ENCODE results near the gene UBE2D3.

Gene UBE2D3

DNA sequence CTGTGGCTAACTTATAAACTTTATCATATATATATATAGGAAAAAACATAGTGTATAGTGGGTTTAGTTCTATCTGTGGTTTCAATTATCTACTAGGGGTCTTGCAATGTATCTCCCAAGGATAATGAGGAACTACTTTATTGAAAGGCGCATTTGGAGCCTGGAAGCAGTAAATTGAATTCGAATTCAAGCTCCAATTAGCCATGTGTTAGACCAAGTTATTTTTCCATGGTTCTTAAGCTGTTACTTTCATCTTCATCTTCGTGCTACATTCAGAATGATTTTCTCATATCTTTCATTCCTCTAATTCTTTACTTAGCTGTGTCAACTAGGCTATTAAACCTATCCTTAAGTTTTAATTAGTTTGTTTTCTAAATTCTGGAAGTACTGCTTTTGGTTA is 39.4 kb downstream of the UBE2D3 start:
- no peak for DNase-seq

DNA sequence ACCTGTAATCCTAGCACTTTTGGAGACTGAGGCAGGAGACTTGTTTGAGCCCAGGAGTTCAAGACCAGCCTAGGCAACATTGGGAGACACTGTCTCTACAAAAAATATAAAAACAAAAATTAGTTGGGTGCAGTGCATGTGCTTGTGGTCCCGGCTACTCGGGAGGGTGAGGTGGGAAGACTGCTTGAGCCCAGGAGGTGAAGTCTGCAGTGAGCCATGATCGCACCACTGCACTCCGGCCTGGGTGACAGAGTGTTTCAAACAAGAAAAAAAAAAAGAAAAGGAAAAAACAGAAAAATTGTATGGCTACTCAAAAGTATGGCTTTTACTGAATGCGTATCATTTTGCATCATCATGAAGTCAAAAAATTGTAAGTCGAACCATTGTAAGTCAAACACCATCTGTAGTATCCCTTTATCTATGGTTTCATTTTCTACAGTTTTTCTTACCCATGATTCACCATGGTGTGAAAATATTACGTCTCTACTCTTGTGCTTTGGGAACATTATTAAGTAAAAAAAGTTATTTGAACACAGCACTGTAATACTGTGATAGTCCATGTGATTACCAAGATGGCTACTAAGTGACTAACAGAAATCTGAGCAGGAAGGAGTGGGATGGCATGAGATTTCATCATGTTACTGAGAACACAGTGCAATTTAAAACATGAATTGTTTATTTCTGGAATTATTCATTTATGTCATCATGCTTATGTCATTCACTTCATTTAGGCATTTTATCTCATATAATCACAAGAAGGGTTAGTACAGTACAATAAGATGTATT is 40.1 kb downstream of the UBE2D3 start:
- no peak for DNase-seq

DNA sequence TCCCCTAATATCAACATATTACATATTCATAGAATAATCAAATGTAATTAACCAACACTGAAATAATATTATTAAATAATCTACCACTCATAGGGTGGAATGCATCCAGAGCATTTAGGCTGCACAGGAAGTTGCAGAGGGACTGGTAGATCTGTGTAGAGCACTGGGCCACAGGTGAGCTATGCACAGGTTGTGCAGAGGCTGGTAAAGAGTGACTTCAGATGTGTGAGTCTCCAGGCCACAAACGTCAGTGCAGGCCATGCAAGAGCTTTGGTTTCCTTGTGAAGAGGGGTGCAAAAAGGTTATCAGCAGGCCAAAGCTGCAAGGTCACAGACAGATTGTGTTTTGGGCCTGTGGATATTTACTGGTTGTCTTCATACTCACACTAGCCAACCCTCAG is 41.1 kb downstream of the UBE2D3 start:
- DNase-seq, result no peak

DNA sequence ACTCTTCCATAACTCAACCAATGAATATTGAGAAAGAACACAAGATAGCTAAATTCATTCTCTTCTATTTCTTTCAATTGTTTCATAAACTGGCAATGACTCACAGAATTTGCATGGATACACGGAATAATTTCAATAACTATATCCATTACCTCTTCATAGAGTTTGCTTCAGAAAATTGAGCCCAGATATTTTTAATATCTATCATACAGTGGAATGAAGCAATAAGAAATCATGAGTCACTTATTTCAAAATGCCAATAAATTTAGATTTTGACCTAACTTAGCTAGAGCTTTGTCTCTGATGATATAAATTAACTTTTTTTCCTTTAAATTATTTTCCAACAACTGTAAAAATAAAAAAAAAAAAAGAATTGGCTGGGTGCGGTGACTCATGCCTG is 44.3 kb downstream of the UBE2D3 start:
- no peak for DNase-seq

DNA sequence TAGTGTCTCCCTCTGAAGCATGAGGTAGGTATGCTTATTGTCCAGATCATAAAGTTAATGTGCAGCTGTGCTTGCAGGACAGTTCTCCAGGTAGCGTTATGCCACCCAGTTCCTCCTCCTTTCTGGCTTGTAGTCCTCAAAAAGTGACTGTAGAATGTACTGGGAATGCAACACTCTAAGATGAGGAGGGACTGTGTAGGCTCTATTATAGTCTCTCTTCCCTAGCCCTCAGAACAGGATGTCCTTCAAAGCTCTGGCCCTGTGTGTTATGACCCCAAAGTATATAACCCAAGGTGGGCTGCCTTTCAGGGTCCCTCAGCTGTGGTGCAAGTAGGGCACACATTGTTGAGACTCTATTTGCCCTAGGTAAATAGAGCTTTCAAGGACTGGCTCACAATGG is 45.8 kb downstream of the UBE2D3 start:
- no peak for DNase-seq

DNA sequence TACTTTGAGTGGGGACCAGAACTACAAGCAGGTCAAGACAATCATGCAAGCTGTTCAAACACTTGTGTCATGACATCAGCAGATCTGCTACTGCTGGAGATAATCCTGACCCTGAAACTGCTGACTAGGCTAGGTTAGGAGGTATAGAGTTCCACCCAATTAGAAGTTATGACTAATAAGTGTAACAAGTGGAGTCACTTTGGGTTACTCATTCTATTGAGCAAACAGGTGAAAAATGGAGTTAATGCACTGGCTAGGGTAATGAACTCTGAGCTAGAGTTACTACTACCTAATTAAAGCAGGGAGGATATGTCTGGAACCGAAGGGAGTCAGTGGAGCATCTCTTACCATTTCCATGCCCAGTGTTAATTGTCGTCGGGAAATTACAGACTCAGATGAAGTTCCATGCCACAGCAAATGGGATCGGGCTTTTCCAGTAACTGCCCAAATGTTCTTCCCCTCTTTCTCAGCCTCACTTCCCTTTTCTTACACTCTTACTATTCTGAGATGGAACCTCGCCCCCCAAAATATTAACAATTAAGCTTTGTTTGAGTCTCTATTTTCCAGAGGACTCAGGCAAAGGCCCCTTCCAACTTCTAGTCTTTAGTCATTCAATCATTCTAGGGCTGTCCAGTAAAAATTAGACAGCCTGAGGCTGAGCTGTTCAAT is 46.7 kb downstream of the UBE2D3 start:
- DNase-seq, result no peak

DNA sequence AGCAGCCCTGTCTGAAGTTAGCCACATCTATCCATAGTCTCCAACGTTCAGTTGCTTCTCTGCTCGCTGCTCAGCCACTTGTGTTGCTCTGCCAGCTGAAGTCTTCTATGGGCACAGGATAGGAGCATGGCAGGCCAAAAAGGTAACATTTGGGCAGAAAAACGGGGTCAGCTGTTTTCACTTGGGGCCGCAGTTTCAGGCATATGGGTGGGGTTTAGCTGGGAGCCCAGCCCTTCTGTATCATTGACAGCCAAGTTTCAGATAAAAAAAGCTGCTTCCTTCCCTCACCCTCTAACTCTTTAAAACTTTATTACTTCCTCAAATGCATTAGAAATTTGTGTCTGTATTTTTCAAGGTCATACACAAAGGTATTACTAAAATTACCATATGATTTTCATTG is 48.1 kb downstream of the UBE2D3 start:
- no peak for DNase-seq

DNA sequence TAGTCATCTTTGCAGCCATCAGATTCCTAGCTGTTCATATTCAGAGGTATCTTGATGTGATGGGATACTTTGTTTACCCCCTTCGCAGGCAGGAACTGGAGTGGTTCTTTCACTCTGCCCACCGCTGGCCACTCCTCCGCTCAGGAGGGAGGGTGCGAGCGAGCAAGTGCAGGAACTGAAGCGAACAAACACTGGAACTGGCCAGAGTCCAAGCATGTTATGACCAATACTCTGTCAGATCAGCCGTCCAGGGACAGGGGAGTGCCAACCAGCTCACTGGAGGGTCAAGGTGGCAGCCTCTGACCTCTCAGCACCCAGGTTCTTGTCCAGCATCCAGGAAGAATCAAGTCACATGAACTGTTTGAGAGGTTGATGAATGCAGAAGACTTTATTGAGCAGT is 48.6 kb downstream of the UBE2D3 start:
- DNase-seq, result no peak

DNA sequence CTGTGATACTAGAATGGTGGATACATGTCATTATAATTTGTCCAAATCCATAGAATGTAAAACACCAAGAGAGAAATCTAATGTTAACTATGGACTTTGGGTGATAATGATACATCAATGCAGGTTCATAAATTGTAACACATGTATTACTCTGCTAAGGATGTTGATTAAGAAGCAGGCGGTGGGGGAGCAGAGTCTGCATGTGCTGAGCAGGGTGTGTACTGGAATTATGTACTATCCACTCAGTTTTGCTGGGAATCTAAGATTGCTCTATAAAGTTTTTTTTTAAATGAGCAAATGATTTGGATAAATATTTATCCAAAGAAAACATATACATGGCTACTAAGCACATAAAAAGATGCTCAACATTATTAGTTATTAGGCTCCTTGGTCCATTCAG is 51.5 kb downstream of the UBE2D3 start:
- no peak for DNase-seq

DNA sequence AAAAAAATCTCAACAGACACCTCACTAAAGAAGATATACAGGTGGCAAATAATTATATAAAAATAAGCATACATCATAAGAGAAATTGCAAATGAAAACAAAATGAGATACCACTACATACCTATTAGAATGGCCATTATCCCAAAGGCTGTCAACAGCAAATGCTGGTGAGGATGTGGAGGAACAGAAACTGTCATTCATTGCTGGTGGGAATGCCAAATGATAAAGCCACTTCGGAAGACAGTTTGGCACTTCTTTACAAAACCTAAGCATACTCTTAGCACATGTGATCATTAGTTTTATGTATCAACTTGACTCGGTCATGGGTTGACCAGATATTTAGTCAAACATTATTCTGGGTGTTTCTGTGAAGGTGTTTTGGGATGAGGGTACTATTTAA is 53.1 kb downstream of the UBE2D3 start:
- DNase-seq, result no peak

DNA sequence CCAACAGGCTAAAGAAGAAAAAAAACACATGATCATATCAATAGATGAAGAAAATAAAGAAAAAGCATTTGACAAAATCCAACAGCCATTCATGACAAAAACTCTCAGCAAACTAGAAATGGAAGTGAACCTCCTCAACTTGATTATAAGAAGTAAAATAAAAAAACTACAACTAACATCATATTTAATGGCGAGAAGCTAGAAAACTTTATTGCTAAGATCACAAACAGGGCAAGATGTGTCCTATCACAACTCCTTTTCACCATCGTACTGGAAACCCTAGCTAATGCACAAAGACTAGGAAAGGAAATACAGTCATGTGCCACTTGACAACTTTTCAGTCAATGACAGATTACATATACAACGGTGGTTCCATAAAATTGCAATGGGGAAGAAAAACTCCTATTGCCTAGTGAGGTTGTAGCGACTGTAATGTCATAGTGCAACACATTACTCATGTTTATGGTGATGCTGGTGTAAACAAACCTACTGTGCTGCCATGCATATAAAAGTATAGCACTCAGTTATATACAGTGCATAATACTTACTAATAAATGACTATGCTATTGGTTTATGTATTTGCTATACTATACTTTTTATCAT is 54.5 kb downstream of the UBE2D3 start:
- DNase-seq, result no peak

DNA sequence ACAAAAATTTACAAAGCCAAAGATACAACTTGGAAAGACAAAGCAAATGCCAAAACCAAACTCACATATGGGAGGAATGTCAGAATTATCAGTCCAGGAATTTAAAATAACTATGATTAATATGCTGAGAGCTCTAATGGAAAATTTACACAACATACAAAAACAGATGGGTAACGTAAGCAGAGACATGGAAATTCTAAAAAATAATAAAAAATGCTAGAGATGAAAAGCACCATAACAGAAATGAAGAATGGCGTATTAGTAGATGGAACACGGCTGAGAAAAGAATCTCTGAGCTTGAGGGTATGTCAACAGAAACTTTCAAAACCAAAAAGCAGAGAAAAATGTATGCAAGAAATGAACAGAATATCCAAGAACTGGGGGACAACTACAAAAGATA is 62.5 kb downstream of the UBE2D3 start:
- no peak for DNase-seq

DNA sequence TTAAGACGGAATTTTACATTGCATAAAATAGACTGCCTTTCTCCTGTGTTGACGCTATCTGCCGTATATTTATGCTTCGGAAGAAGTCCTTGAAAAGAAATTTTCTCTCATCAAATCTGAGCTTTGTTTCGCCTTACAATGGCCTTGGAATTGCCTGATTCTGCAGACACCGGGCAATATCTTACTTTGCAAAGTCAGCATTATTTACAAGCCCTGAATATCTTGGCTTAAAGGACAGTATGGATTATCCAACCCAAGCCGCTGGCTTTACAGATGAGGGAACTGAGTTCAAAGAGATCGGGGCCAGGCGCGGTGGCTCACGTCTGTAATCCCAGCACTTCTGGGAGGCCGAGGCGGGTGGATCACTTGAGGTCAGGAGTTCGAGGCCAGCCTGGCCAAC is 65.4 kb downstream of the UBE2D3 start:
- no peak for DNase-seq

DNA sequence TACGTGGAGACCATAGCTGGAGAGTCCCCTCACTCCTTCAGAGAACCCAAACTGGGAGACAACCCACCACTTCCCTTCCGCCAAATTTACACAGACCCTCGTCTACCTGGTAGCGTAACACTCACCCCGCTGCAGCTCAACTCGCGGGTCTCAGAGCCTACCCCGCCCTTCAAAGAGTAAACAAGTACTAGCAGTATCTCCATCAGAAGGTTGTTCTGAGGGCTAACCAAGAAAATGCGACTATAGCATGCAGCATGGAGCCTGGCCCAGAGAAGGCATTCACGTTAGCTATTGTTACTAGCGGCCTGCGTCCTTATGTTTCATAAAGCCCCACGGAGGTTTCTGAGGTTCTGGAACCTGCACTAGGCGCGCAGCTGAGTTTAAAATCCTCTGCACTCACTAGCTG is 66.1 kb downstream of the UBE2D3 start:
- peak; percentile 39 for DNase-seq

DNA sequence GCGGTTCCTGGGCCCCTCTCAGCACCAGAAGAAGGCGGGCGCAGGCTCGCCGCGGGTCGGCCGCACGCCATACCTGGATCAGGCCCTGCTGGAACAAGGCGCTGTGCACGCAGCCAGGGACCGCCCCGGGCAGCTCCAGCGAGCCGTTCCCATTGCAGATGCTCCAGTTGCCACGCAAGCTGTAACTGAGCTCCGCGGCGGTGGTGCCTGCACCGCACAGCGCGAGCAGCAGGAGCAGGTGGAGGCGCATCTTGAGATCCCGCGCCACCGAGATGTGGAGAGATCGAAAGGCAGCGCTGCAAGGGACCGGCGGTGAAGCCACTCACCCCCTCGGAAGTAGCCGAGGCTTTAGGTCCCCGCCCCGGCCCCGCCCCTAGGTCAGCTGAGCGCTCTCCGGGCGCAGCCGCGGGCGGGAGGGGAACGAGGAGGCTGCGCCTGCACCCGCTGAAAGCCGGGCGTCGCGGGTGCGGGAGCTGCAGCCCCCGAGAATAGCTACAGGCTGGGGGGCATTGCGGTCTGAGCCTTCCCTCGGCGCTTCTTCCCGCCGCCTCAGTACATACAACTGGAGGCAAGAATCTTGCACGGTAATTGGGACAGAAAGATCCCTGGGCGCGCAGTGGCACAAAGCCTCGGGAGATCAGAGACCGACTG is 66.6 kb downstream of the UBE2D3 start, which contains the start of gene MANBA:
MANBA (minus strand) TSS at position 324 of the 651 bp plus-strand sequence; CDS start at position 250, 74 bp downstream.
- DNase-seq, result peak; percentile 93

DNA sequence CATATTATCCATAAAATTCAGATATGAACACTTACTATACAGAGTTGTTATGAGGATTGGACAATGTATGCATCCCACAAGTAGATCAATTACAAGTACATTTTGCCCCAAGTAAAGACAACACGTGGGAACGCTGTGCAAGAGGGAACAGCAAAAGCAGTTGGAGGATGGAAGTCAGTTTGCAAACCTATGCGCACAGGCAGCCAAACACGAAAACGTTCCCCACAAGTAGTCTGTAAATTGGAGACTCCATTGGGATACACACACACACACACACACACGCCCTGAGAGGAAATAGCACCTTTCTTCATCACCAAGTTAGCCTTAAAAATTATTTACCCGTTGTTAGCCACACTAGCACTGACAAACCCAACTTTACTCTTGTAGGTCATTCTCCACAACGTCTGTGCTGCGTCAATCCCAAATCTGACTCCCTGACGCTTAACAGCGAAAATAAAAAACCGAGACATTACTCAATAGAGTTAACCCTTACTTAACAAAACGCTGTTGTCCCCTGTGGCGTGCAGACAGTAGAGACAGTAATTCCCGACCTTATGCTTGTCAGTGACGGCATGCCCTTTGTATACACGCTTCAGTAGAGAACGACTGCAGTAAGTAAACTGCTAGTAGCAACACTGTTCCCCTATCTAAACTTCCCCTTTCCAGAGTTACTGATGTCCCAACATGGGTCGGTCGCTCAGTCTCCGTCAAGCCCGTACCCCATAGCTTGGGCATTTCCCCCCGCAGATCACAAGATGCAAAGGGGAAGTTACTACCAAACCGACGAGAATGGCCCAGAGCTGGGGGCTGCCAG is 67.3 kb downstream of the UBE2D3 start:
- peak; percentile 15 for DNase-seq

DNA sequence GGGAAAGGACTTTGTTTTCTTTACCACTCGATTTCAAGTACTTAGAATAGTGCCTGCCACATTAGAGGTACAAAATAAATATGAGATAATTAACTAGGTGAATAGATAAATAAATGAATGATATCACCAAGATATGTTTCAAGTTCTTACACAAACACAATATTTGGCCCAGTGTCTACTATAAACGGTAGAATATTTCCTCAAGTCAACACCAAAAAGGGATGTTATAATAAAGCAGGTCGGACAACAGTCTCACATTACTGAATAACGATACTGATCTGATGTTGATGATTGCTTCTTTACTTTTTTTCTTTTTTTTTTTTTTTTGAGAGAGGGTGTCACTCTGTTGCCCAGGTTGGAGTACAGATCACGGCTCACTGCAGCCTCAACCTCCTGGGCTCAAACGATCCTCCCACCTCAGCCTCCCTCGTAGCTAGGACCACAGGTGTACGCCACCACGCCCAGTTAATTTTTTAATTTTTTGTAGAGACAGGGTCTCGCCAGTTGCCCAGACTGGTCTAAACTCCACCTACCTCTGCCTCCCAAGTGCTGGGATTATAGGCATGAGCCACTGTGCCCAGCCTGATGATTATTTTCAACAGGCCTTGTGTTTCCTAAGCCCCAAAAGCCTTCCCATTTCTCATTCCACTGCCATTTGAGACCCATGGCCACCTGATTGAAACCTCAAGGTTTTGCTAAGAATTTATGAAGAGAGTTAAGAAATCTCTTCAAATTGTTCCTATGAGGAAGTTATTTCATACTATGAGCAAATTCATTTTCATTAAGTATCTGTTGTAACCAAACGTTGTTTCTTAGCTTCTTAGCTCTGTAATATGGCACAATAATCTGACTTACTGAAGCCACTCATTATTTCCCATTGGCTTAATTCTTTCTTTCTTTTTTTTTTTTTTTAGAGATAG is 68.8 kb downstream of the UBE2D3 start:
- no peak for DNase-seq

DNA sequence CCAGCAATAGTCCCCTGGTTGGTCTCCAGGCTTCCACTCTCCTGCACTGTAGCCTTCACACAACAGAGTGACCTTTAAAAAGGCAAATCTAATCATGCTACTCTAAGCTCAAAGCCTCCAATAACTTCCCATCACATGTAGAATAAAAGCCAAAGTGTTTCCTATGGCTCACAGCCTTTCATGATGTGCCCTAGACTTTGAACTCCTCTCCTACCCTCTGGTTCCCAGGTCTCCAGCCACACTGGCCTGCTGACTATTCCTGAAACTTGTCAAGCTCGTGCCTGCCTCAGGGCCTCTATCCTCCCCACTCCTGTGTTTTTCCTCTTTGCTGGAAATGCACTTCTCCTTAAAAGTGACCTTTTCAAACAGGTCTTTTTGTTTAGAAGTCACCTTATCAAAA is 69.7 kb downstream of the UBE2D3 start:
- DNase-seq, result no peak

DNA sequence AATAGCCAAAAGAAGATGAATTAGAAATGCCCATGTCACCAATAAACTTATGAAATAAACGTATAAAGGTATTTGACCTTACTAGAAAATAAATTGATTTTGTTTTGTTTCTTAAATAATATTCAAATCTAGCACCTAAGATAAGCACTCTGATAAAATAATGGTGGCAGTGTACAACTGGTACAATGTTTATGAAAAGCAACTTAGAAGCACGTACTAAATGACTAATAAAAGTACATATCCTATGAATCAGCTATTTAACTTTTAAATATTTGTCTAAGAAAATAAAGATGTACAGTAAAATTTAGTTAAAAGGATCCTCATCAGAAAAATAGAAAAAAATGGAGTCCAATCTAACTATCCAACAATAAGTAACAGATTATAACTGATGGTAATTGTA is 73.3 kb downstream of the UBE2D3 start:
- DNase-seq, result no peak

DNA sequence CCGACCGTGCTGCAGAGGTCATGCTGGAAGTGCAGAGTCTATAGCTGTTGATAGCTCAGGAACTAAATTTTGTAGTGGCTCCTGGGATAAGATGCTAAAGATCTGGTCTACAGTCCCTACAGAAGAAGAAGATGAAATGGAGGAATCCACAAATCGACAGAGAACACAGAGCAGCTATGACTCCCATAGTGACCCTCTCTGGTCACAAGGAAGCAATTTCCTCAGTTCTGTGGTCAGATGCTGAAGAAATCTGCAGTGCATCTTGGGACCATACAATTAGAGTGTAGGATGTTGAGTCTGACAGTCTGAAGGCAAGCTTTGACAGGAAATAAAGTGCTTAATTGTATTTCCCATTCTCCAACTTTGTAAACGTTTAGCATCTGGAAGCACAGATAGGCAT is 75.4 kb downstream of the UBE2D3 start:
- no peak for DNase-seq

Measured in CD4-positive, alpha-beta T cell treated with Interleukin-17A for 4 hours (primary cell).